Measurements from ENCODE around the gene TTBK2.

TTBK2 gene

GRCh38 chr15:42802168-42802567, 118.4 kb downstream of the TTBK2 start:
- Histone ChIP-seq H3K9me3 (replicated peaks; ENCODE audit: insufficient read depth, low read length) (no peaks in the 10 kb centered on the region), H3K4me1 (ENCODE audit: low read length) (no peaks in the 10 kb centered on the region), H3K79me2 (ENCODE audit: low read length) (no peaks in the 10 kb centered on the region), H3K27me3 (replicated peaks; ENCODE audit: insufficient read depth, low read length) (no peaks in the 10 kb centered on the region), H3K36me3 (replicated peaks; ENCODE audit: insufficient read depth, low read length) (no peaks in the 10 kb centered on the region), H2AFZ (ENCODE audit: low read length) (no peak overlapping the region), H3F3A (ENCODE audit: insufficient read depth, low read length) (no peaks in the 10 kb centered on the region), H3K4me2 (ENCODE audit: low read depth, low read length) (no peak overlapping the region), H4K20me1 (ENCODE audit: insufficient read depth, low read length) (no peaks in the 10 kb centered on the region), H3K27ac (ENCODE audit: low read length) (no peak overlapping the region), H3K9me2 (replicated peaks; ENCODE audit: insufficient read depth, low read length) (no peaks in the 10 kb centered on the region), H3K9ac (ENCODE audit: low read length) (no peak overlapping the region), H3K4me3 (ENCODE audit: low read length) (no peak overlapping the region)
- DNase-seq = no peak
- TF ChIP-seq EZH2phosphoT487 (IDR thresholded peaks at IDR 0.05; ENCODE audit: low read length) (no peak), EZH2 (optimal IDR thresholded peaks at IDR 0.05; ENCODE audit: low read depth, low read length) (no peak), CTCF (IDR thresholded peaks at IDR 0.05; ENCODE audit: low read length) (no peak)

DNA sequence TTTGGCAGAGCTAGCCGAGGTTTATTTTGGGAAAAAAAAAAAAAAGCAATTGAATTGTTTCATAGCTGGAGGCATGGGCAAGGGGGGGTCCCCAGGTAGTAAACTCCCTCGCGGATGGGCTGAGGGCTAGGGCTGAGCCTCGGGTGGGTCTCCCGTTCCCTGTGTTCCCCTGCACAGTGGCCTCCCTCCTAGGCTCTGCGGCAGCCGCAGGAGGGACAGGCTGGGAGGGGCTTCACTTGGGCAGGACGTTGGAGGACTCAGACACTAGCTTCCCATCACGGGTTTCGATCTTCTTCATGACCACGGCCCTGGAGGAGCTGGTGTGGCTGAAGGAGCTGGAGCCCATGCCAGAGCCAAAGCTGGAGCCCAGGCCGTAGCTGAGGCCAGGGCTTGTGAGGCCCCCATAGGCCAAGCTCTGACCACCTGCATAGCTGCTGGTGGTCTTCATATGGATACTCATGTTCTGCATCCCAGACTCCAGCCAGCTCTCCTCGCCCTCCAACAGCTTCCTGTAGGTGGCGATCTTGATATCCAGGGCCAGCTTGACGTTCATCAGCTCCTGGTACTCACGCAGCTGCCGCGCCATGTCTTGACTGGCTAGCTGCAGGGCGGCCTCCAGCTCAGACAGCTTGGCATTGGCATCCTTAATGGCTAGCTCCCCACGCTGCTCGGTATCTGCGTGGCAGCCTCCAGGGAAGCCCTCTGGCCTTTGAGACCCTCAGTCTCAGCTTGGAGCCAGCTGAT, 119.7 kb downstream of the TTBK2 start:
- Histone ChIP-seq H3K27ac (ENCODE audit: low read length) (no peak overlapping the region), H3K4me2 (ENCODE audit: low read depth, low read length) (no peak overlapping the region), H3K36me3 (replicated peaks; ENCODE audit: insufficient read depth, low read length) (no peaks in the 10 kb centered on the region), H2AFZ (ENCODE audit: low read length) (no peak overlapping the region), H3K4me3 (ENCODE audit: low read length) (no peak overlapping the region), H3K79me2 (ENCODE audit: low read length) (no peaks in the 10 kb centered on the region), H3F3A (ENCODE audit: insufficient read depth, low read length) (no peaks in the 10 kb centered on the region), H3K4me1 (ENCODE audit: low read length) (no peaks in the 10 kb centered on the region), H4K20me1 (ENCODE audit: insufficient read depth, low read length) (no peaks in the 10 kb centered on the region), H3K9me3 (replicated peaks; ENCODE audit: insufficient read depth, low read length) (no peaks in the 10 kb centered on the region), H3K9ac (ENCODE audit: low read length) (no peak overlapping the region), H3K9me2 (replicated peaks; ENCODE audit: insufficient read depth, low read length) (no peaks in the 10 kb centered on the region), H3K27me3 (replicated peaks; ENCODE audit: insufficient read depth, low read length) (no peaks in the 10 kb centered on the region)
- DNase-seq = no peak
- TF ChIP-seq EZH2 (optimal IDR thresholded peaks at IDR 0.05; ENCODE audit: low read depth, low read length) (no peak), EZH2phosphoT487 (IDR thresholded peaks at IDR 0.05; ENCODE audit: low read length) (no peak), CTCF (IDR thresholded peaks at IDR 0.05; ENCODE audit: low read length) (peak; percentile 17)

DNA sequence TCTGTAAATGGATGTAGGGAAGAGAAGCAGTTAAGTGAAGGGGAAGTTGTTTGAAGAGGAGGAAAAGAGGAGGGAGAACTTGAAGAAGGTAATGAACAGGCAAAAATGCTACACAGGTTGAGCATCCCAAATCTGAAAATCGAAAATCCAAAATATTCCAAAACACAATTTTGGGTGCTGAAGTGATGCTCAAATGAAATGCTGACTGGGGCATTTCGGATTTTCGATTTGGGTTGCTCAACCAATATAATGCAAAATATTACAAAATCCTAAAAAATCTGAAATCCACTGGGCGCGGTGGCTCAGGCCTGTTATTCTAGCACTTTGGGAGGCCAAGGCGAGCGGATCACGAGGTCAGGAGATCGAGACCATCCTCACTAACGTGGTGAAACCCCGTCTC, 121.8 kb downstream of the TTBK2 start:
- no peaks in the 10 kb centered on the region for H3K9me2 ChIP-seq (replicated peaks; ENCODE audit: insufficient read depth, low read length)
- H3K27ac ChIP-seq (ENCODE audit: low read length) = no peak overlapping the region
- no peaks in the 10 kb centered on the region for H3K27me3 ChIP-seq (replicated peaks; ENCODE audit: insufficient read depth, low read length)
- H3F3A ChIP-seq (ENCODE audit: insufficient read depth, low read length) = no peaks in the 10 kb centered on the region
- H4K20me1 ChIP-seq (ENCODE audit: insufficient read depth, low read length) = no peaks in the 10 kb centered on the region
- H3K4me3 ChIP-seq (ENCODE audit: low read length) = no peak overlapping the region
- DNase-seq = no peak
- no peak for TF ChIP-seq EZH2phosphoT487 (IDR thresholded peaks at IDR 0.05; ENCODE audit: low read length)
- no peak for TF ChIP-seq EZH2 (optimal IDR thresholded peaks at IDR 0.05; ENCODE audit: low read depth, low read length)
- TF ChIP-seq CTCF (IDR thresholded peaks at IDR 0.05; ENCODE audit: low read length) = no peak
- no peaks in the 10 kb centered on the region for H3K36me3 ChIP-seq (replicated peaks; ENCODE audit: insufficient read depth, low read length)
- no peak overlapping the region for H3K9ac ChIP-seq (ENCODE audit: low read length)
- H3K4me2 ChIP-seq (ENCODE audit: low read depth, low read length) = no peak overlapping the region
- no peaks in the 10 kb centered on the region for H3K9me3 ChIP-seq (replicated peaks; ENCODE audit: insufficient read depth, low read length)
- H2AFZ ChIP-seq (ENCODE audit: low read length) = no peak overlapping the region
- H3K79me2 ChIP-seq (ENCODE audit: low read length) = no peaks in the 10 kb centered on the region
- no peaks in the 10 kb centered on the region for H3K4me1 ChIP-seq (ENCODE audit: low read length)

All from MM.1S (cell line).